Measurements from ENCODE around the gene MECP2.

DNA sequence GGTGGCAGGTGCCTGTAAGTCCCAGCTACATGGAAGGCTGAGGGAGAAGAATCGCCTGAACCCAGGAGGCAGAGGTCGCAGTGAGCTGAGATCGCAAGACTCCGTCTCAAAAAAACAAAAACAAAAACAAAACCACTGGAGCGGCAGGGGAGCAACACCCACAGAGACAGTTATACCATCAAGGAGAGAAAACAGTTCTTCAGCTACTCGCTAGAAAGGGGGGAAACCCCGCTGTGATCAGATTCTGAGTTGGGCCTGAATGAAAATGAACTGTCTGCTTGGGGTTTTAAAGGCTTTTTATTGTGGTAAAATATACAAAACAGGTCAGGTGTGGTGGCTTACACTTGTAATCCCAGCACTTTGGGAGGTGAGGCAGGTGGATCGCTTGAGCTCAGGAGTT, 61.0 kb downstream of the MECP2 start:
- TF ChIP-seq, protein P1, sequence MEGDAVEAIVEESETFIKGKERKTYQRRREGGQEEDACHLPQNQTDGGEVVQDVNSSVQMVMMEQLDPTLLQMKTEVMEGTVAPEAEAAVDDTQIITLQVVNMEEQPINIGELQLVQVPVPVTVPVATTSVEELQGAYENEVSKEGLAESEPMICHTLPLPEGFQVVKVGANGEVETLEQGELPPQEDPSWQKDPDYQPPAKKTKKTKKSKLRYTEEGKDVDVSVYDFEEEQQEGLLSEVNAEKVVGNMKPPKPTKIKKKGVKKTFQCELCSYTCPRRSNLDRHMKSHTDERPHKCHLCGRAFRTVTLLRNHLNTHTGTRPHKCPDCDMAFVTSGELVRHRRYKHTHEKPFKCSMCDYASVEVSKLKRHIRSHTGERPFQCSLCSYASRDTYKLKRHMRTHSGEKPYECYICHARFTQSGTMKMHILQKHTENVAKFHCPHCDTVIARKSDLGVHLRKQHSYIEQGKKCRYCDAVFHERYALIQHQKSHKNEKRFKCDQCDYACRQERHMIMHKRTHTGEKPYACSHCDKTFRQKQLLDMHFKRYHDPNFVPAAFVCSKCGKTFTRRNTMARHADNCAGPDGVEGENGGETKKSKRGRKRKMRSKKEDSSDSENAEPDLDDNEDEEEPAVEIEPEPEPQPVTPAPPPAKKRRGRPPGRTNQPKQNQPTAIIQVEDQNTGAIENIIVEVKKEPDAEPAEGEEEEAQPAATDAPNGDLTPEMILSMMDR (IDR thresholded peaks at IDR 0.05) = no peak
- TF ChIP-seq POLR2AphosphoS5 (IDR thresholded peaks at IDR 0.05; ENCODE audit: low read depth, low read length) = no peak
- no peak for TF ChIP-seq SIN3A (IDR thresholded peaks at IDR 0.05; ENCODE audit: borderline replicate concordance, insufficient read depth, low read depth, low read length)
- no peak for TF ChIP-seq TCF7L2 (IDR thresholded peaks at IDR 0.05; ENCODE audit: low read depth, low read length)
